AML-193 (cell line): ENCODE measurements around the gene PTTG1IP.

ENCODE experiments used
- DNase-seq, 2 experiments: peaks; one replicate each; lab custom pipeline; 2025; lab: John Stamatoyannopoulos, UW

The PTTG1IP gene

GRCh38 chr21:44896561-44897286, 23.2 kb upstream of the PTTG1IP start:
- no peak for DNase-seq

GRCh38 chr21:44895859-44896258, 22.4 kb upstream of the PTTG1IP start:
- no peak for DNase-seq

- DNase-seq, result no peak
These were observed 21.3 kb upstream of the PTTG1IP start for GRCh38 chr21:44894687-44895302.

GRCh38 chr21:44893948-44894656, 20.6 kb upstream of the PTTG1IP start:
- DNase-seq, result no peak

- DNase-seq, result no peak
These were observed 19.7 kb upstream of the PTTG1IP start for GRCh38 chr21:44893278-44893556.

- DNase-seq, result peak; percentile 44 to 54
These were observed 19.2 kb upstream of the PTTG1IP start for GRCh38 chr21:44892536-44893277.

- DNase-seq, result no peak
These were observed 18.6 kb upstream of the PTTG1IP start for GRCh38 chr21:44892095-44892494.

- no peak for DNase-seq
These were observed 18.1 kb upstream of the PTTG1IP start for GRCh38 chr21:44891631-44892031.

GRCh38 chr21:44890961-44891541, 17.6 kb upstream of the PTTG1IP start:
- no peak for DNase-seq

GRCh38 chr21:44890338-44890931, 16.9 kb upstream of the PTTG1IP start:
- no peak for DNase-seq

- DNase-seq, result no peak
These were observed 16.3 kb upstream of the PTTG1IP start for GRCh38 chr21:44889625-44890337.

- DNase-seq, result no peak
These were observed 15.4 kb upstream of the PTTG1IP start for GRCh38 chr21:44888581-44889550.

GRCh38 chr21:44887807-44888580, 14.5 kb upstream of the PTTG1IP start:
- no peak for DNase-seq

GRCh38 chr21:44887126-44887806, 13.8 kb upstream of the PTTG1IP start:
- no peak for DNase-seq

- DNase-seq, result no peak
These were observed 12.9 kb upstream of the PTTG1IP start for GRCh38 chr21:44886113-44887075.

GRCh38 chr21:44885615-44886014, 12.1 kb upstream of the PTTG1IP start:
- DNase-seq, result no peak

GRCh38 chr21:44884097-44884496, 10.6 kb upstream of the PTTG1IP start:
- no peak for DNase-seq
